ENCODE measurements around the gene ZNF580. TPM values are rescaled to one million over a fixed set of nuclear protein-coding genes. Genes with fewer than 3 reads are reported as not detected.

ZNF580 gene
- total and polyA plus RNA-seq, 2 of the 13 experiments (the other 11 are each of a cell fraction or from before 2014, with no cell fraction given), result 4.4 to 6.0 TPM

DNA sequence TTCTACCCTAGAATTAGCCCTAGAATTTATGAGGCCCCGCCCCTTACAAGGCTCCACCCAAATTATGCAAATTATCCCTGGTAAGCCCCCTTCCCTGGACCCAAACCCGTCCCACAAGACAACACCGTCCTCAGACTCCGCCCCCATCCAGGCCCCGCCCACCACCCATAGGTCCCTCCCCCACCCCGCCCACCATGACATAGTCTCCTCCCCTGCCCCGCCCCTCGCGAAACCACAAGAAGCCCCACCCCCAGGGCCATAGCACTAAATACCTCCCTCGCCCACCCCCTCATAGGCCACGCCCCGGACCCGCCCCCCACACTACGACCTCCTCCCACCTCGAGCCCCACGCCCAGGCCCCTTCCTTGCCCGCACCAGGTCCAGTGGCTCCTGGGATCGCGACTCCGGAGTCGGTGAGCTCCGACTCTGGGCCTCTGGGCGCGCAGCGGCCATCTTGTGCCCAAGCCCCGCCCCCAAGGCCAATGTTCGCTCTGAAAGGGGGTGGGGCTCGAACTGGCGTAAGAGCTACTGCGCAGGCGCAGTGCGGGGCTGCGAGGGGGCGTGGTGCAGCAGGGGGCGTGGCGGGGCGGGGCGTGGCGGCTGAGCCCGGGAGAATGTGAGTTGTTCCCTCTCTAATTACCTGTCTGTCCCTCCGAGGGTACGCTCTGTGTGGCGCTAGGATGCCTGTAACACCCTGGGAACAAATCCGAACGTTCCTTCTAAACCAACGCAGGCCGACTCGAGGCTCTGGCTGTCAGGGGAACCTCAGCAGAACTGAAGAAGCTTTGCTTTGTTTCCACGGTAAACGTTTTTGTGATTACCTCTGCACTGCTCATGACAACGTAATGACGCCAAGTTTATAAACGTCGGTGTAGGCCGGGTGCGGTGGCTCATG is 16.4 kb upstream of the ZNF580 start, which contains the start of gene ZNF784 (continued):
- TF ChIP-seq ZNF639 (CRISPR knock-in tag; conservative IDR thresholded peaks at IDR 0.05) (no peak), BCL6 (CRISPR knock-in tag; IDR thresholded peaks at IDR 0.05) (no peak), POLR2AphosphoS2 (IDR thresholded peaks at IDR 0.05; ENCODE audit: low read depth, low read length) (no peak), ZNF557 (CRISPR knock-in tag; IDR thresholded peaks at IDR 0.05) (no peak), ZFAT (CRISPR knock-in tag; conservative IDR thresholded peaks at IDR 0.05) (no peak), TEAD3 (CRISPR knock-in tag; optimal IDR thresholded peaks at IDR 0.05; ENCODE audit: borderline replicate concordance) (no peak), SYNCRIP (IDR thresholded peaks at IDR 0.05; ENCODE audit: insufficient read depth, low read depth, low read length) (no peak), HMGXB3 (CRISPR knock-in tag; IDR thresholded peaks at IDR 0.05; ENCODE audit: borderline replicate concordance) (no peak), RNF219 (CRISPR knock-in tag; IDR thresholded peaks at IDR 0.05) (no peak), NFYB (CRISPR knock-in tag; IDR thresholded peaks at IDR 0.05) (no peak), ZFP1 (CRISPR knock-in tag; IDR thresholded peaks at IDR 0.05) (no peak), MTF1 (CRISPR knock-in tag; IDR thresholded peaks at IDR 0.05) (no peak), NR2F1 (CRISPR knock-in tag; IDR thresholded peaks at IDR 0.05) (no peak), ATF7-NPFF (CRISPR knock-in tag; IDR thresholded peaks at IDR 0.05; ENCODE audit: low read depth) (peak; percentile 28; the same call in 1 of the 2 replicates), KLF6 (CRISPR knock-in tag; IDR thresholded peaks at IDR 0.05) (no peak), ZFP36 (IDR thresholded peaks at IDR 0.05; ENCODE audit: borderline replicate concordance, low read depth, low read length, partially characterized antibody) (no peak), ZNF34 (CRISPR knock-in tag; IDR thresholded peaks at IDR 0.05; ENCODE audit: borderline replicate concordance) (no peak)
- TF ChIP-seq, protein P1, sequence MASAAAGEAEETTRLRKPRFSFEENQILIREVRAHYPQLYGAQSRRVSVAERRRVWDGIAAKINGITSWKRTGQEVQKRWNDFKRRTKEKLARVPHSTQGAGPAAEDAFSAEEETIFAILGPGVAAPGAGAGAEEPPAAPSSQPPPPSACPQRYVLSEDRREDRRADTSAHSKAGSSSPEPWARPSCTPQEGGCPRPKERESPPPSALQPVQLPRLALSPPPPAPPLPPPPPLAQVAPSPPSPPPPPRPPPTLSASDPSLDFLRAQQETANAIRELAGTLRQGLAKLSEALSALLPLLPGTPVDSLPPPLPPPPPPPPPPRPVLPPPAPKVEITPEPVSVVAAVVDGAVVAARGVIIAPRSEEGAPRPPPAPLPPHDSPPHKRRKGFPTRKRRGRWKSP (CRISPR knock-in tag; IDR thresholded peaks at IDR 0.05), result no peak; the same call in 1 of the 2 replicates
- TF ChIP-seq, protein P2, sequence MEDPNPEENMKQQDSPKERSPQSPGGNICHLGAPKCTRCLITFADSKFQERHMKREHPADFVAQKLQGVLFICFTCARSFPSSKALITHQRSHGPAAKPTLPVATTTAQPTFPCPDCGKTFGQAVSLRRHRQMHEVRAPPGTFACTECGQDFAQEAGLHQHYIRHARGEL (CRISPR knock-in tag; IDR thresholded peaks at IDR 0.05), result no peak
- TF ChIP-seq, protein P3, sequence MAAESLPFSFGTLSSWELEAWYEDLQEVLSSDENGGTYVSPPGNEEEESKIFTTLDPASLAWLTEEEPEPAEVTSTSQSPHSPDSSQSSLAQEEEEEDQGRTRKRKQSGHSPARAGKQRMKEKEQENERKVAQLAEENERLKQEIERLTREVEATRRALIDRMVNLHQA (CRISPR knock-in tag; IDR thresholded peaks at IDR 0.05), result no peak
